Measurements from ENCODE around the gene CIPC. TPM values are rescaled to one million over a fixed set of nuclear protein-coding genes. Genes with fewer than 3 reads are reported as not detected.

Gene CIPC
- total RNA-seq, 1 experiment from 2014 or later, result 66.3 TPM

DNA sequence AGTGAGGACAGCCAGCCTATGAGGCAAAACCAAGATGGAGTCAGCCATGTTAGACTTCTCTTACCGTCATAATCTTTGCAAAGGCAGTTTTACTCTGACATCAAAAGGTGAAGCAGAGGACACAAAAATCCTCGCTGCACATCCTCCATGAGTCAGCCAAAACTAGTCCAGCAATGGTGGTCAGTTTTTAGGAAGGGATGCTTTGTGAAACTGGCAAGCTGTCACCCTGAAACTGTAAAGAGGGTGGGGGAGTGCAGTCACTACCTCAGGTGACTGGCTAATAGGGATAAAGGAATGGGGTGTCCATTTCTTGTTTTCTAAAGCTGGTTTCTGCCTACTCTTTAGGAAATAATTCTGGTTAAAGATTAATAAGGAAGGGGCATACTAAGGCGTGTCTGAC, 5.4 kb upstream of the CIPC start:
- intact Hi-C loops (cut with micrococcal nuclease; ENCODE audit: unreplicated experiment), result no loop called here
- H3K79me2 ChIP-seq (ENCODE audit: low read depth), result peaks cover 18% of the 10 kb centered on the region
- H3K4me3 ChIP-seq, result no peak overlapping the region
- TF ChIP-seq EZH2 (IDR thresholded peaks at IDR 0.05; ENCODE audit: low read depth), result no peak
- TF ChIP-seq, protein P1, sequence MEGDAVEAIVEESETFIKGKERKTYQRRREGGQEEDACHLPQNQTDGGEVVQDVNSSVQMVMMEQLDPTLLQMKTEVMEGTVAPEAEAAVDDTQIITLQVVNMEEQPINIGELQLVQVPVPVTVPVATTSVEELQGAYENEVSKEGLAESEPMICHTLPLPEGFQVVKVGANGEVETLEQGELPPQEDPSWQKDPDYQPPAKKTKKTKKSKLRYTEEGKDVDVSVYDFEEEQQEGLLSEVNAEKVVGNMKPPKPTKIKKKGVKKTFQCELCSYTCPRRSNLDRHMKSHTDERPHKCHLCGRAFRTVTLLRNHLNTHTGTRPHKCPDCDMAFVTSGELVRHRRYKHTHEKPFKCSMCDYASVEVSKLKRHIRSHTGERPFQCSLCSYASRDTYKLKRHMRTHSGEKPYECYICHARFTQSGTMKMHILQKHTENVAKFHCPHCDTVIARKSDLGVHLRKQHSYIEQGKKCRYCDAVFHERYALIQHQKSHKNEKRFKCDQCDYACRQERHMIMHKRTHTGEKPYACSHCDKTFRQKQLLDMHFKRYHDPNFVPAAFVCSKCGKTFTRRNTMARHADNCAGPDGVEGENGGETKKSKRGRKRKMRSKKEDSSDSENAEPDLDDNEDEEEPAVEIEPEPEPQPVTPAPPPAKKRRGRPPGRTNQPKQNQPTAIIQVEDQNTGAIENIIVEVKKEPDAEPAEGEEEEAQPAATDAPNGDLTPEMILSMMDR (conservative IDR thresholded peaks at IDR 0.05), result no peak
- no peak overlapping the region for H2AFZ ChIP-seq
- H3K4me2 ChIP-seq, result no peak overlapping the region
- no peaks in the 10 kb centered on the region for H4K20me1 ChIP-seq (ENCODE audit: insufficient read depth)
- CTCF ChIA-PET, result interaction anchor here (1.9 kb wide), 1 partner anchor 179 kb away, joined by 4 read pairs; no protein-coding TSS in a partner anchor
- H3K4me1 ChIP-seq (replicated peaks; ENCODE audit: insufficient read depth), result peaks cover 34% of the 10 kb centered on the region
- no peaks in the 10 kb centered on the region for H3K27me3 ChIP-seq (ENCODE audit: insufficient read depth, low read depth)
- POLR2A ChIA-PET (ENCODE audit: unreplicated experiment), result no interaction called here
- peaks cover 41% of the 10 kb centered on the region for H3F3A ChIP-seq (ENCODE audit: insufficient read depth, low read depth)
- no peak for DNase-seq
- H3K27ac ChIP-seq, result no peak overlapping the region
- no TSS peak for BruUV-seq (replicated peaks)
- peaks cover 14% of the 10 kb centered on the region for H3K9me3 ChIP-seq (ENCODE audit: insufficient read depth, low read depth)
- no peaks in the 10 kb centered on the region for H3K36me3 ChIP-seq (ENCODE audit: low read depth)
- no peaks in the 10 kb centered on the region for H3K9me2 ChIP-seq (ENCODE audit: insufficient read depth)

DNA sequence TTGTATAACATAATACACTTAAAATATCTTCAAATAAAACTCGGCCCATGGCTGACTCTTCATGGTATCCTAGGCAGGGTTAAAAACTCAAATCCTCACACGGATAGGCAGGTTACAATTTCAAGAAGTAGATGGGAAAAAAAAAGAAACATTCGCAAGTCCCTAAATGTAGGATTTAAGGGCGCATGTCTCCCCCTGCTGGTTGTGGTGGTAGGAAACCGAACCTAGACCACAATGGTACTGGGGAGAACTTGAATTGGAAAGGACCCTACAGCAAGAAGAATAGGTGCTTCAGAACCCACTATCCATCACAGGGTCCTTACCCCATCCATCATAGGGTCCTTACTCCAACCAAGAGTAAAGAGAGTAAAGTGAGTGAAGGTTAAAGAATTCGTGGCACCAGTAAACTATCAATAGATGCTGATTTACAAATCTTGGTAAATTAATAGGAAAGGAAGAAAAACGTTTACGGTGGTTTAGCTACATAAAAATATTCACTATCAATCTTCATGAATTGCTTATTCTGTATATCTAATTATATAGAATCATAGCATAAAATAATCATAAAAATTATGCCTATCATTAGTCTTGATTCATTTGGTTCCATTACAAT, 3.3 kb upstream of the CIPC start:
- no TSS peak for BruUV-seq (replicated peaks)
- H3K79me2 ChIP-seq (ENCODE audit: low read depth), result peaks cover 33% of the 10 kb centered on the region
- H2AFZ ChIP-seq, result no peak overlapping the region
- peaks cover 28% of the 10 kb centered on the region for H3F3A ChIP-seq (ENCODE audit: insufficient read depth, low read depth)
- H3K27ac ChIP-seq, result no peak overlapping the region
- no peaks in the 10 kb centered on the region for H3K36me3 ChIP-seq (ENCODE audit: low read depth)
- TF ChIP-seq, protein P1 (conservative IDR thresholded peaks at IDR 0.05), result peak; percentile 99
- TF ChIP-seq EZH2 (IDR thresholded peaks at IDR 0.05; ENCODE audit: low read depth), result no peak
- peaks cover 14% of the 10 kb centered on the region for H3K9me3 ChIP-seq (ENCODE audit: insufficient read depth, low read depth)
- peak; percentile 83 to 93 for DNase-seq
- intact Hi-C loops (cut with micrococcal nuclease; ENCODE audit: unreplicated experiment), result loop anchor here (1.0 to 5.0 kb wide), 10 partner anchors 24 to 384 kb away; partner anchors contain the start of gene IRF2BPL
- no peak overlapping the region for H3K4me3 ChIP-seq
- H3K27me3 ChIP-seq (ENCODE audit: insufficient read depth, low read depth), result no peaks in the 10 kb centered on the region
- no peaks in the 10 kb centered on the region for H4K20me1 ChIP-seq (ENCODE audit: insufficient read depth)
- H3K9me2 ChIP-seq (ENCODE audit: insufficient read depth), result no peaks in the 10 kb centered on the region
- POLR2A ChIA-PET (ENCODE audit: unreplicated experiment), result interaction anchor here (0.6 to 0.7 kb wide), 4 partner anchors 16 to 1918 kb away, joined by 3 to 12 read pairs (median 4); partner anchors contain the start of gene TMED10
- CTCF ChIA-PET, result interaction anchor here (0.6 to 3.0 kb wide), 21 partner anchors 8 to 1069 kb away, joined by 3 to 26 read pairs (median 5); no protein-coding TSS in a partner anchor
- H3K4me1 ChIP-seq (replicated peaks; ENCODE audit: insufficient read depth), result peaks cover 25% of the 10 kb centered on the region
- no peak overlapping the region for H3K4me2 ChIP-seq

DNA sequence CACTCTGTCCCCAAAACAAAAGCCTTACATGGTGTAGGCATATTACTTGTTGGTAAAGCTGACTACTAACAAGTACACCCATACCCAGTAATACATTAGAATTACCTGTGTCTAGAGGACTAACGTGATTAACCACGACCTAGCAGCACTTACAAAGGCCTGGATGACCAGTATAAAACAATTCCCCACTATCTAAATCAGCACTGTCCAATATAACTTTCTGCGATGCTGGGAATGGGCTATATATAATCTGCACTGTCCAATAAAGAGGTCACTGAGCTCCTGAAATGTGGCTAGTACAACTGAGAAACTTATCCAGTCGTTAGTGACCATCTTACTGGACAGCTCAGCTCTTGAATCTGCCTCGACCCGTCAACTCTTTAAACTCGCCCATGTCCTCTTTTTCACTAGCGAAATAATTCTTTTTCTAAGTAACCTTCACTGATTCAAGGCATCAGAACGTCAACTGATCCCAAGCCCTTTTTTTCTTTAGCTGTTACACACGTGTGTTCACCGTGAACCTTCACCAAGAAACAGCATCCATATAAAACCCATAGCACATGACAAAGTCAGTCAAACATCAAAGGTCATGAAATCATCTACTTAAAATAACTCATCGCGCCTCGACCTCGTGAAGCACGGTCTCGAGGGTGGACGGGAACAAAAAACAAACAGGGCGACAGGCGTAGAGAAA, 905 bp upstream of the CIPC start:
- POLR2A ChIA-PET (ENCODE audit: unreplicated experiment), result interaction anchor here (0.5 to 0.8 kb wide), 8 partner anchors 11 to 733 kb away, joined by 3 to 14 read pairs (median 6); no protein-coding TSS in a partner anchor
- CTCF ChIA-PET, result interaction anchor here (0.5 to 3.0 kb wide), 14 partner anchors 8 to 225 kb away, joined by 3 to 25 read pairs (median 4); no protein-coding TSS in a partner anchor
- H3K9me2 ChIP-seq (ENCODE audit: insufficient read depth), result no peaks in the 10 kb centered on the region
- peak overlapping the region; percentile 89 for H2AFZ ChIP-seq
- peaks cover 25% of the 10 kb centered on the region for H3K4me1 ChIP-seq (replicated peaks; ENCODE audit: insufficient read depth)
- H3K79me2 ChIP-seq (ENCODE audit: low read depth), result peaks cover 56% of the 10 kb centered on the region
- peak overlapping the region; percentile 83 for H3K4me3 ChIP-seq
- peaks cover 28% of the 10 kb centered on the region for H3F3A ChIP-seq (ENCODE audit: insufficient read depth, low read depth)
- DNase-seq, result no peak
- H4K20me1 ChIP-seq (ENCODE audit: insufficient read depth), result no peaks in the 10 kb centered on the region
- H3K36me3 ChIP-seq (ENCODE audit: low read depth), result no peaks in the 10 kb centered on the region
- no peaks in the 10 kb centered on the region for H3K27me3 ChIP-seq (ENCODE audit: insufficient read depth, low read depth)
- intact Hi-C loops (cut with micrococcal nuclease; ENCODE audit: unreplicated experiment), result loop anchor here (5.0 kb wide), 1 partner anchor 205 kb away; no protein-coding TSS in a partner anchor
- H3K4me2 ChIP-seq, result peak overlapping the region; percentile 83
- peak overlapping the region; percentile 90 for H3K27ac ChIP-seq
- H3K9me3 ChIP-seq (ENCODE audit: insufficient read depth, low read depth), result peaks cover under 1% of the 10 kb centered on the region; the same call in 1 of the 2 replicates
- TF ChIP-seq, protein P1 (conservative IDR thresholded peaks at IDR 0.05), result 0 out of 2 replicates have a peak, but pooled peaks have one; percentile 7
- no peak for TF ChIP-seq EZH2 (IDR thresholded peaks at IDR 0.05; ENCODE audit: low read depth)
- TSS peak; percentile 89 for BruUV-seq (replicated peaks)
